ENCODE data around the gene DDX54.
"Not testable (repeated sequence)": the region's sequence is repeated elsewhere in the genome, so short reads cannot be mapped to it uniquely, and the experiment has no call there.

The DDX54 gene

GRCh38 chr12:113134521-113134951 lies 50.7 kb downstream of the DDX54 start:
- peak overlapping the region; percentile 82 to 90 for H3K4me3 Mint-ChIP-seq
- peaks cover 8% of the 10 kb centered on the region for H3K27me3 Mint-ChIP-seq
- peaks cover 51% of the 10 kb centered on the region for H3K4me1 Mint-ChIP-seq
- peak overlapping the region; percentile 12 to 49 for H3K27ac Mint-ChIP-seq
- DNase-seq (no peak), ATAC-seq (no peak)
- H3K9me3 Mint-ChIP-seq = no peaks in the 10 kb centered on the region

DNA sequence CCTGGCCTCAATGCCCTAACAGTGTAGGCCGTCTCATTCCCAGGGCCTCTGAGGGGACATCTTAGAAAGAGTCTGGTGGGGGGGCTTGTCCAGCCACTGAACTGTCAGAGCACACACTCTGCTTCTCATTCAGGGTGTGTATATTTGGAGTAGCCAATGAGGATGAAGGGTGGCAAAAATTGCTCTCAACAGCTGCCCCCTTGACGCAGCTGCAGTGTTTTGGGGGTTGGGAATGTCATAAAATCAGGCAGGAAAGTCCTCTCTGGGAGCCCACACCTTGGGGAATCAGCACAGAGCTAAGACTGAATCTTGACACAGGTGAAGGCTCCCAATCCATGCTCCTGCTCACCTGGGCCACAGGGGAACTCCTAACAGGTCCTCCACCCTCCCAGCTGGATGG lies 51.2 kb downstream of the DDX54 start:
- ATAC-seq (no peak), DNase-seq (no peak)
- H3K9me3 Mint-ChIP-seq = no peaks in the 10 kb centered on the region
- H3K27me3 Mint-ChIP-seq = peaks cover 8% of the 10 kb centered on the region
- H3K4me1 Mint-ChIP-seq = peaks cover 55% of the 10 kb centered on the region
- no peak overlapping the region for H3K27ac Mint-ChIP-seq
- peak overlapping the region in 1 of 2 donors; percentile 90 for H3K4me3 Mint-ChIP-seq

GRCh38 chr12:113133666-113134065 lies 51.6 kb downstream of the DDX54 start:
- no peaks in the 10 kb centered on the region for H3K9me3 Mint-ChIP-seq
- ATAC-seq (no peak), DNase-seq (no peak)
- peaks cover 8% of the 10 kb centered on the region for H3K27me3 Mint-ChIP-seq
- H3K27ac Mint-ChIP-seq = no peak overlapping the region
- H3K4me3 Mint-ChIP-seq = peak overlapping the region in 1 of 2 donors; percentile 8
- peaks cover 59% of the 10 kb centered on the region for H3K4me1 Mint-ChIP-seq

DNA sequence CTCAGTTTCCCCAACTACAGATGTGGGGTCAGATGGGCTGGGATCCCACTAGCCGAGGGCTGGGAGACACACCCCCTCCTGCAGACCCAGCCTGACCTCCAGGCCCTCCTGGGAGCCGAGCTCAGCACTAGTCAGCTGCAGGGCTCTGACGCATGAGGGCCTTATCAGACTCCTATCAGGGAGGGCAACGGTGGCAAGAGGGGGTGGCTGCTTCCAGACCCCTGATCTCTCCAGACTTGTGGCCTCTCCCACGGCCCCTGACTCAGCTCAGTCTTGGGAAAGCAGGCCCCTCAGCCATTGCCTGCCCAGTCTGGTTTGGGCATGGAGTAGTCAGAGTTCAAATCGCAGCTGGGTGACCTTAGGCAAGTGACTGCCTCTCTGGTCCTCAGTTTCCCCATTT lies 52.2 kb downstream of the DDX54 start:
- H3K27ac Mint-ChIP-seq = no peak overlapping the region
- ATAC-seq = no peak
- H3K4me1 Mint-ChIP-seq = peaks cover 64% of the 10 kb centered on the region
- no peak overlapping the region for H3K4me3 Mint-ChIP-seq
- no peak for DNase-seq
- H3K9me3 Mint-ChIP-seq = no peaks in the 10 kb centered on the region
- H3K27me3 Mint-ChIP-seq = peaks cover 8% of the 10 kb centered on the region

- H3K9me3 Mint-ChIP-seq = no peaks in the 10 kb centered on the region
- peaks cover 56% of the 10 kb centered on the region for H3K4me1 Mint-ChIP-seq
- ATAC-seq (no peak), DNase-seq (no peak)
- no peak overlapping the region for H3K4me3 Mint-ChIP-seq
- peaks cover 8% of the 10 kb centered on the region for H3K27me3 Mint-ChIP-seq
- H3K27ac Mint-ChIP-seq = no peak overlapping the region
Observed at GRCh38 chr12:113131556-113131955, 53.7 kb downstream of the DDX54 start.

- Mint-ChIP-seq H3K4me1 (peaks cover 46% of the 10 kb centered on the region), H3K4me3 (no peak overlapping the region), H3K9me3 (no peaks in the 10 kb centered on the region), H3K27me3 (peaks cover 8% of the 10 kb centered on the region), H3K27ac (no peak overlapping the region)
- DNase-seq (no peak), ATAC-seq (no peak)
Observed at GRCh38 chr12:113130457-113131135, 54.7 kb downstream of the DDX54 start.

GRCh38 chr12:113129664-113130456 lies 55.4 kb downstream of the DDX54 start:
- no peak for DNase-seq
- Mint-ChIP-seq H3K4me3 (no peak overlapping the region), H3K27me3 (peaks cover 2% of the 10 kb centered on the region), H3K4me1 (peaks cover 39% of the 10 kb centered on the region), H3K9me3 (no peaks in the 10 kb centered on the region), H3K27ac (no peak overlapping the region)
- ATAC-seq = peak; percentile 6

- Mint-ChIP-seq H3K27me3 (no peaks in the 10 kb centered on the region), H3K9me3 (no peaks in the 10 kb centered on the region), H3K4me1 (peaks cover 36% of the 10 kb centered on the region), H3K27ac (no peak overlapping the region), H3K4me3 (no peak overlapping the region)
- no peak for DNase-seq
- ATAC-seq = peak; percentile 37
Observed at GRCh38 chr12:113128802-113129663, 56.2 kb downstream of the DDX54 start.

DNA sequence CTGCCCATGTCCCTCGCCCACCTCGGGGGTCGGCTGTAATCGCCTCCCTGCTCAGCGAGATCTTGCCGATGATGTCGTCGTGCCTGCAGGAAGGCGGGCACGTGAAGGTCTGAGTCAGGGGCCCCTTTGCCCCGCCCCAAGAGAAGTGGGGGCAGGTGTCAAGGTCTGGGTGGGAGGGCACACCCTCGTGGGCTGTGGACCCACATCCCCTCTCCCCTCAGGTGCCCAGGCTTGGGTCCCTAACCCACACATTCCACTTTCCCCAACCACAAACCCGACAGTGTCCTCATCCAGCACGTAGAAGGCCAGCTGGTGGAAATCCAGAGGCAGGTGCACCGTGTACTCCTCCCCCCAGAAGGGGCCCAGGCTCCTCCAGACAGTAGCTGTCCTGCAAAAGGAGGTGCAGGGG lies 57.5 kb downstream of the DDX54 start:
- Mint-ChIP-seq H3K27me3 (no peaks in the 10 kb centered on the region), H3K4me1 (peaks cover 36% of the 10 kb centered on the region), H3K4me3 (no peak overlapping the region), H3K27ac (no peak overlapping the region), H3K9me3 (peaks cover 2 to 7% of the 10 kb centered on the region in 2 donors)
- no peak for ATAC-seq
- no peak for DNase-seq

GRCh38 chr12:113120670-113121370 lies 64.5 kb downstream of the DDX54 start:
- no peak for ATAC-seq
- Mint-ChIP-seq H3K27me3 (peaks cover 11% of the 10 kb centered on the region), H3K4me3 (no peak overlapping the region), H3K9me3 (peaks cover 5 to 7% of the 10 kb centered on the region in 2 donors), H3K27ac (no peak overlapping the region), H3K4me1 (no peaks in the 10 kb centered on the region)
- no peak for DNase-seq

DNA sequence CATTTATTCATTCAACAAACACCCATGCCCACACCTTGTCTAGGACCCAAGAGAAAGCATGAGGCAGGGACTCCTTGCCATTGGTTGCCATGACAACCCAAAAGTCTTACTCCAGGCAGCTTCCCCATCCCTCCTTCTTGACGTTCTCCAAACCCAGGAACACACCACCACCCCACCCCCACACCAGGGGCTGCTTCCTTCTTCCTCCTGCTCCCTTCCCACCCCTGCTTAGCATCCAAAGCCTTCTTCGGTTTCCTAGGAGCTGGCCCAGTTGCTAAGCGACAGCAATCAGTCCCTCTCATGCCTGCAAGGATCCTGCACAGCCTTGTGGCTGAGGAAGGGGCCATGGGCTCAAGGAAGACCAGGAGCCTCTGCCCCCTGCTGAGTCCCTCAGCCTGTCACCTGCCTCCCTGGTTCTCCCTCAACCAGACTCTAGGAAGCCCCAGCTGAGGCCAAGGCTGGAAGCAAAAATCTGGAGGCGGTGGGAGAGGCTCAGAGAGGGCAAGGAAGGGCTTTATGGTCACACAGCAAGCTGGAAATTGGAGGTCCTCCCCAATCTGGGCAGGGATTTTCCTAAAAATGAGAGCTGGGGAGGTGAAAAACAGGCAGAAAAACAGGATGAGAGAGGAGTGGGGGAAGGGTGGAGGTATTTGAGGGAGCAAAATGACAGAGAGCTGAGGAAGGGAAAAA lies 65.2 kb downstream of the DDX54 start:
- Mint-ChIP-seq H3K4me3 (no peak overlapping the region), H3K27ac (no peak overlapping the region), H3K27me3 (peaks cover 11% of the 10 kb centered on the region), H3K4me1 (no peaks in the 10 kb centered on the region), H3K9me3 (peaks cover 5 to 7% of the 10 kb centered on the region in 2 donors)
- no peak for ATAC-seq
- no peak for DNase-seq

- H3K27ac Mint-ChIP-seq = no peak overlapping the region
- H3K9me3 Mint-ChIP-seq = peaks cover 3 to 5% of the 10 kb centered on the region in 2 donors
- DNase-seq (no peak), ATAC-seq (no peak)
- H3K4me1 Mint-ChIP-seq = no peaks in the 10 kb centered on the region
- H3K27me3 Mint-ChIP-seq = peaks cover 11% of the 10 kb centered on the region
- no peak overlapping the region for H3K4me3 Mint-ChIP-seq
Observed at GRCh38 chr12:113118142-113118541, 67.1 kb downstream of the DDX54 start.

- not testable (repeated sequence) for DNase-seq, H3K4me3 Mint-ChIP-seq, H3K27ac Mint-ChIP-seq, H3K9me3 Mint-ChIP-seq, H3K4me1 Mint-ChIP-seq, ATAC-seq
- H3K27me3 Mint-ChIP-seq = peaks cover 11% of the 10 kb centered on the region
Observed at GRCh38 chr12:113117684-113118083, 67.6 kb downstream of the DDX54 start.

DNA sequence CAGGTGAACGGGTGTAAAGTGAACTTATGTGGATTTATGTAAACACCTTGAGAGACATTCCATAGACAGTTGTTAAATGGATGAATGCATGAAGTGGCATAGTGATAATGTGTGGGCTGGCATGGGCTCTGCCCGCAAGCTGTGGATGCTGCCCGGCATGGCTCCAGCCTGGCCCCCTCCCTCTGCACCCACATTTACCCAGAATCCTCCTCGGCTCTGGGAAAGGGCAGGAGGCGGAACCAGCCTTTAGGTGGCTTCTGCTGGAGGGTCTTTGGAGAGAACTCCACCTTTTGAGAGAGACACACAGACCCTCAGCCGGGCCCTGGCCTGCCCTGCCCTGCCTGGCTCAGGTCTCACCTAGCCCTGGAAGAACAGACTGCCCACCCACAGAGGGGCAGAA lies 68.4 kb downstream of the DDX54 start:
- no peaks in the 10 kb centered on the region for H3K9me3 Mint-ChIP-seq
- no peaks in the 10 kb centered on the region for H3K4me1 Mint-ChIP-seq
- H3K27ac Mint-ChIP-seq = no peak overlapping the region
- H3K4me3 Mint-ChIP-seq = no peak overlapping the region
- ATAC-seq (no peak), DNase-seq (no peak)
- H3K27me3 Mint-ChIP-seq = peaks cover 11% of the 10 kb centered on the region
